H1 (cell line): Measurements from ENCODE around the gene E2F2.

ENCODE experiments used
- CBX8 ChIP-seq: fragments of 300-800, 300-1000 bp; sonication (generic); IDR thresholded peaks from 2 replicates; pipeline ENCODE4 v1.7.1; 2016; ENCODE audit warnings: low read depth, low read length, borderline replicate concordance
- EP300 ChIP-seq, 2 experiments: IDR thresholded peaks; 1 replicate in 1 of 2; 2 replicates in 1 of 2; pipeline ENCODE4 v1.6.1; 2011 to 2012; ENCODE audit warnings: low read depth in 2 of 2, low read length in 2 of 2, mild to moderate bottlenecking in 2 of 2, borderline replicate concordance in 1 of 2, inconsistent platforms in 1 of 2, moderate library complexity in 1 of 2
- EZH2 ChIP-seq: fragments of 200-600 bp; sonication (generic); IDR thresholded peaks from 2 replicates; pipeline ENCODE4 v1.7.1; 2012; ENCODE audit warnings: low read depth, mild to moderate bottlenecking, moderate library complexity, low read length, inconsistent platforms; ENCODE audit not compliant: severe bottlenecking
- HDAC6 ChIP-seq: IDR thresholded peaks from one replicate; pipeline ENCODE4 v1.7.1; 2012; ENCODE audit warnings: low read depth, mild to moderate bottlenecking, inconsistent platforms, low read length, moderate library complexity
- JUND ChIP-seq: IDR thresholded peaks from 2 replicates; pipeline ENCODE4 v1.6.1; 2011; ENCODE audit warnings: mild to moderate bottlenecking, improper control_type of control experiment, low read length
- POLR2A ChIP-seq, 2 experiments: IDR thresholded peaks; 1 replicate in 1 of 2; 2 replicates in 1 of 2; pipeline ENCODE4 v1.6.1; 2011; ENCODE audit warnings: low read depth in 2 of 2, low read length in 2 of 2, mild to moderate bottlenecking in 2 of 2; ENCODE audit errors: control extremely low read depth in 1 of 2
- POLR2AphosphoS5 ChIP-seq: IDR thresholded peaks from 2 replicates; pipeline ENCODE4 v1.6.1; 2011; ENCODE audit warnings: low read depth, low read length
- RAD21 ChIP-seq, 2 experiments: IDR thresholded peaks in 1 of 2; conservative IDR thresholded peaks in 1 of 2; 2 replicates each; pipeline ENCODE4 v1.6.1; 2011; ENCODE audit warnings: low read depth in 2 of 2, low read length in 2 of 2, improper control_type of control experiment in 1 of 2, inconsistent platforms in 1 of 2, mild to moderate bottlenecking in 1 of 2, moderate library complexity in 1 of 2
- RFX5 ChIP-seq: IDR thresholded peaks from 2 replicates; pipeline ENCODE4 v1.6.1; 2011; ENCODE audit warnings: low read depth, low read length, improper control_type of control experiment, borderline replicate concordance
- TAF1 ChIP-seq: IDR thresholded peaks from 2 replicates; pipeline ENCODE4 v1.6.1; 2011; ENCODE audit warnings: mild to moderate bottlenecking, low read depth, low read length
- TBP ChIP-seq: IDR thresholded peaks from 2 replicates; pipeline ENCODE4 v1.6.1; 2011; ENCODE audit warnings: low read depth, low read length, improper control_type of control experiment
- ZNF274 ChIP-seq: IDR thresholded peaks from 2 replicates; pipeline ENCODE4 v1.7.0; 2012; ENCODE audit warnings: low read length, borderline replicate concordance; ENCODE audit errors: extremely low read depth
- TF ChIP-seq, protein P1 (sequence below), 3 experiments: IDR thresholded peaks; 1 replicate in 2 of 3; 2 replicates in 1 of 3; pipeline versions ENCODE4 v1.5.1 to v1.6.1; 2011; ENCODE audit warnings: low read length in 3 of 3, mild to moderate bottlenecking in 3 of 3, inconsistent platforms in 2 of 3, low read depth in 1 of 3, moderate library complexity in 1 of 3; ENCODE audit not compliant: insufficient read depth in 1 of 3; ENCODE audit errors: control extremely low read depth in 1 of 3
- TF ChIP-seq, protein P2 (sequence below): IDR thresholded peaks from 2 replicates; pipeline ENCODE4 v1.6.1; 2011; ENCODE audit warnings: low read depth, mild to moderate bottlenecking, low read length; ENCODE audit not compliant: insufficient read depth

DNA sequence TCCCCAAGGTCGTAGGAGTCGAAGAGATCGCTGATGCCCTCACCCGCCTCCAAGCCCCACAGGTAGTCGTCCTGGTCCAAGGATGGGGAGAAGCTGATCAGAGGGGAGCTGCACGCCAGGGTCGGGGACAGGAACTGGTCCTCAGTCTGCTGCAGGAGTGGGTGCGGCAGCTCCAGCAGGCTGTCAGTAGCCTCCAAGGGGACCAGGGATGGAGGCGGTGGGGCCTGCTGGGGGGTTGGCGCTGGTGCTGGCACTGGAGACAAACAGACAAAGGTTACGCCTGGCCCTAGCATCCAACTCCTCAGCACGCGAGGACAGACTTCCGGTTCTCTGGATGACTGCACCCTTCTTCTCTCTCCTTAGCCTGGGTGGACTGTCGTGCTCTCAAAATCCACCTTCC, 21.1 kb downstream of the E2F2 start:
- TF ChIP-seq, protein P1, sequence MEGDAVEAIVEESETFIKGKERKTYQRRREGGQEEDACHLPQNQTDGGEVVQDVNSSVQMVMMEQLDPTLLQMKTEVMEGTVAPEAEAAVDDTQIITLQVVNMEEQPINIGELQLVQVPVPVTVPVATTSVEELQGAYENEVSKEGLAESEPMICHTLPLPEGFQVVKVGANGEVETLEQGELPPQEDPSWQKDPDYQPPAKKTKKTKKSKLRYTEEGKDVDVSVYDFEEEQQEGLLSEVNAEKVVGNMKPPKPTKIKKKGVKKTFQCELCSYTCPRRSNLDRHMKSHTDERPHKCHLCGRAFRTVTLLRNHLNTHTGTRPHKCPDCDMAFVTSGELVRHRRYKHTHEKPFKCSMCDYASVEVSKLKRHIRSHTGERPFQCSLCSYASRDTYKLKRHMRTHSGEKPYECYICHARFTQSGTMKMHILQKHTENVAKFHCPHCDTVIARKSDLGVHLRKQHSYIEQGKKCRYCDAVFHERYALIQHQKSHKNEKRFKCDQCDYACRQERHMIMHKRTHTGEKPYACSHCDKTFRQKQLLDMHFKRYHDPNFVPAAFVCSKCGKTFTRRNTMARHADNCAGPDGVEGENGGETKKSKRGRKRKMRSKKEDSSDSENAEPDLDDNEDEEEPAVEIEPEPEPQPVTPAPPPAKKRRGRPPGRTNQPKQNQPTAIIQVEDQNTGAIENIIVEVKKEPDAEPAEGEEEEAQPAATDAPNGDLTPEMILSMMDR (IDR thresholded peaks at IDR 0.05; ENCODE audit: control extremely low read depth in 1 of 3, insufficient read depth in 1 of 3, low read depth in 1 of 3, low read length in 3 of 3), result no peak
- no peak for TF ChIP-seq EZH2
- no peak for TF ChIP-seq EP300 (IDR thresholded peaks at IDR 0.05; ENCODE audit: borderline replicate concordance in 1 of 2, low read depth in 2 of 2, low read length in 2 of 2)
- TF ChIP-seq POLR2AphosphoS5, result no peak
- TF ChIP-seq RAD21 (IDR thresholded peaks at IDR 0.05 in 1 of 2, conservative IDR thresholded peaks at IDR 0.05 in 1 of 2; ENCODE audit: low read depth in 2 of 2, low read length in 2 of 2), result no peak
- TF ChIP-seq, protein P2, sequence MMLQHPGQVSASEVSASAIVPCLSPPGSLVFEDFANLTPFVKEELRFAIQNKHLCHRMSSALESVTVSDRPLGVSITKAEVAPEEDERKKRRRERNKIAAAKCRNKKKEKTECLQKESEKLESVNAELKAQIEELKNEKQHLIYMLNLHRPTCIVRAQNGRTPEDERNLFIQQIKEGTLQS, result no peak
- no peak for TF ChIP-seq HDAC6
- TF ChIP-seq RFX5, result no peak
- TF ChIP-seq TBP, result no peak
- no peak for TF ChIP-seq ZNF274
- no peak for TF ChIP-seq CBX8
- TF ChIP-seq POLR2A (IDR thresholded peaks at IDR 0.05; ENCODE audit: control extremely low read depth in 1 of 2, low read depth in 2 of 2, low read length in 2 of 2), result no peak
- TF ChIP-seq JUND, result no peak
- no peak for TF ChIP-seq TAF1
